Stimulated activated CD4-positive, alpha-beta T cell treated with anti-CD3 and anti-CD28 coated beads, Interleukin-1b, Interleukin-23, amount 100 ng/mL, for 48 hours (primary cell): Measurements from ENCODE around the gene MUC13.
"Not testable (repeated sequence)": the region's sequence is repeated elsewhere in the genome, so short reads cannot be mapped to it uniquely, and the experiment has no call there.

Source experiments
- DNase-seq: peaks from one replicate; pipeline ENCODE4 v3.0.0-alpha.2; 2020

MUC13 gene

GRCh38 chr3:124934577-124934976 is at the start of gene MUC13:
TSS of gene MUC13 (minus strand) at chr3:124934751. CDS start at chr3:124934712, 39 bp downstream.
- DNase-seq: no peak

DNA sequence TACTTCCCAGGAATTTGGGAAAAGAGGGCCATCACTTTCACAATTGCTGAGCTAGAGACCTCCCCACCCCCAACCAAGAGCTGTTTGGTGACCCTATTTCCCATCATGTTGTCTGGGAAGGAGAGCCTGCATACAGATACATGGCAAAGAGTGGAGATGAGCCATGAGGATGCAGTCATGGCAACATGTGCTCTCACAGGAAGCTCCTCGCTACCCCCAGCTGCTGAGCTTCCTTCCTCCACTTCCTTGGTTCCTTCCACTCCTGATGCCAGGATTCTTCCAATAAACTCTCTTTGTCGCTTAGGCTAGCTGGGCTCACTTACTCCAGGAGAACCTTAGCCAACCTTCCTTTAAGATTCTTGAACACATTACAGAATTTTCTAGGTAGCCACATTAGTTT is 48.3 kb upstream of the MUC13 start:
- no peak for DNase-seq

GRCh38 chr3:124981472-124981871 is 46.9 kb upstream of the MUC13 start:
- no peak for DNase-seq

GRCh38 chr3:124978627-124979026 is 44.1 kb upstream of the MUC13 start:
- no peak for DNase-seq

GRCh38 chr3:124976383-124976782 is 41.8 kb upstream of the MUC13 start:
- no peak for DNase-seq

- DNase-seq: no peak
Observed at GRCh38 chr3:124974691-124975090, 40.1 kb upstream of the MUC13 start.

DNA sequence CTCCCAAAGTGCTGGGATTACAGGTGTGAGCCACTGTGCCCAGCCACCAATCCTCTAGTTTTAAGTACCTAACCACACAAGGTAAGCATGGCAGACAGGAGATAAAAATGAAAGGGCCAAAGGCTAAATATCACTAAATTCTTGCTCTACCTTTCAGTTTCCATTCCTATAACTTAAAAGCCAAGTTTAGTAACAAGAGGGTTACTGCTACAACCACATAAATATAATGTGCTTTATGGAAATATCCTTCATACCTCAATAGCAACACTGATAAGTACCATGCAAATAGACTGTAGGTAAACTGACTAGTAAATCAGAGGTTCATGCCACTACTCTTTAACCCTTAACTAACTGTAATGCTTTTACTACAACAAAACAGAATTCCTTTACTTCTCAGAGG is 38.7 kb upstream of the MUC13 start:
- no peak for DNase-seq

DNA sequence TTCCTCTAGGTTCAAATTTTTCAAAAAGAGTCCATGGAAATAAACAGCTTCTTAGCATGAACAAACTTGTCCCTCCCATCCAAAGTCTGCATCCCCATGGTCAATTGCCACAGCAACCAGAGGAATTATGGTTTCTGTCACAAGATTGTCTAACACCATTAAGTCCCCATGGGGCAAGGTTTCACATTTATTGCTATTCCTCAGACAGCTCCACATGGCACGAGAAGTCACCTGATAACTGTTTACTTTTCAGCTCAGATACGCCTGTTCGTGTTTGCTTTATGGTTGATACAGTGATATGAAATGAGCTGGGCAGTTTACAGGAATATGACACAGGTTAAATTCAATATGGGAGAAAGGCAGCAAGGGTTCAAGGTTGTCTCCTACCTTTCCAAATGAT is 37.9 kb upstream of the MUC13 start:
- DNase-seq: no peak

DNA sequence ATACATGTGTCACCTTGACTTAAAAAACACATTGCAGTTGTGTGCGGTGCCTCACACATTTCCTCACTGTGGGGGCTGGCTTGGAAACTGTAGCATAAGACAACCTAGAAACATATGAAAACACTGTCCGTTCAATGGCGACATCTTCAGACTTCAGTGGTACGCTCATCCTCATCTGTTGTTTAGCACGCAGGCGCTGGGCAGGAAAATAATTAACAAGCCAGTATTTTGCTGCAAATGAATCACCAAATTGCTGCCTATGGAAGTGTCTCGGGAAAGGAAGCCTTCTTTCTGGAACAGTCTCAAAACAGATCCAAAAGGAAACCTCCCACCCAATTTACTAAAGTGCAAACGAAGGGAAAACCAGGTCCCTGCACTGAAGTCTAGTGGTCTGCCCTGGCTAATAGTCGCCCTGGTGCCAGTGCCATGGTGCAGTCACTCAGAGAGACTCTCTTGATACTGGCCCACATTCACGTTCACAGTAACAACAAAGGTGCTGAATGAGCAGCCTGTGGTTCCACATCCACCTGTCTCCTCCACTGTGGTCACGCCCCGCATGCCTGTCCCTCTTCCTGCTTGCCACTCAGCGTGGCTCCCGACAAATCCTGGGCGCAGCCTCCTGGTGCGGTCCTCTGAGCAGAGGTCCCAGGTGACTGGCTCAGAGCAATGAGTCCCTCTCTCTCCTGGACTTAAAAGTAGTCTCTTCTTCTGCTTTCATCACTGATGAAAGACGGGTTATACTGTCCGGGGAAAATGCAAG is 35.6 kb upstream of the MUC13 start:
- no peak for DNase-seq

DNA sequence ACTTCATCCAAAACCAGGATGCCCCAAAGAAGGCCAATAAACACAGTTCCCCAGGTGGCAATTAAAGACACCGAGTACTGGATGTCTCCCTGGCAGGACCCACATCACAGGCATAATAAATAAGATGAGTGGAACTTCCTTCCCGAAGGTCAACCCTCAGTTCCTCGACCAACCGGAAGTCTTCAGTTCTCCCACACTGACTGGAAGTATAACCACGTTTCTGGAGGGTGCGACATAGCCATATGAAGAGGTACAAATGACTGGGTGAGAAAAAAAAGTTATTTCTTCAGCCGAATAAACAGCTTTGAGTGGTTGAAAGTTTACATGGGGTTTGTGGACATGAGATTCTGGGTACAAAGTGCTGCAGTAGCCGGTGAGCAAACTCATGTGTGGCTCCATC is 34.6 kb upstream of the MUC13 start:
- DNase-seq: no peak

GRCh38 chr3:124967964-124968363 is 33.4 kb upstream of the MUC13 start:
- no peak for DNase-seq

DNA sequence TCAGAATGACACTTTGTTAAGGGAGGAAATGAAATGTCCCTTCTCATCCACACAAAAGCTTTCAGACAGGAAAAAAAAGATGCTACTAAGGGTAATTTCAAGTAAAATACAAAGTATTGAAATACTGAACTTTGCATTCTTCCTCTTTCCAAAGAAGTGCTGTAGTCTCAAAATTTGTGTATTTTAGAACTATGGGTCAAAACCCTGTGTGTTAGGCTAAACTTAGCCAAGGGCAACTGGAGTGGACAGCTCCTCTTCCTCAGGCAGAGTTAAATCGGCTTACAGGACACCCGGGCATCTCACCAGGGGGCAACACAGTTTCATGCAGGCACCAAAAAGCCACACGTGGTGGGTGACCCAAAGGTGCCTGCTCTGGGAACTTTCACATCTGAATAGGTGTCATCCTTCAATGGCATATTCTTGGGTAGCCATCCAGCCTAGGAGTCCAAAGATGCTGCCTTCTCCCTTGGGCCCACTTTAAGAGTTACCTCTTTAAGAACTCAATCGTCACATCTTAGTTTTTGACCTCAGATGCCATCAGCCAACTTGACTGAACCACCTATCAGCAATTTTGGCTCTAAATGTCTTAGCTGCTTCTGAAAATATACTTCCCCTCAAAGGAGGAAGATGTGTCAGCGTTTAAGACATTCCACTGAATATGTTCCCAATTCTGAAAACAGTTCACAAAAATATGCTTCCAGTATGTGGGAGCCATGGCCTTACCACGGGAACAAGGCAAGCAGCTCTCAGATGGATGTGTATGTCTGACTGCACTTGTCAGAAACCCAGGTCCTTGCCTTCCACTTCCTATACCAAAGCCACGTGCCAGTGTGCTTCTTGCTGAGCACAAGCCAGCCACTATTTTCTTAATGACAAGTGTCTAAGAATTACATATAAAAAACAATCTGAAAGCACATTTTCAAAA is 32.2 kb upstream of the MUC13 start:
- DNase-seq: no peak

GRCh38 chr3:124965413-124965812 is 30.9 kb upstream of the MUC13 start:
- DNase-seq: no peak

DNA sequence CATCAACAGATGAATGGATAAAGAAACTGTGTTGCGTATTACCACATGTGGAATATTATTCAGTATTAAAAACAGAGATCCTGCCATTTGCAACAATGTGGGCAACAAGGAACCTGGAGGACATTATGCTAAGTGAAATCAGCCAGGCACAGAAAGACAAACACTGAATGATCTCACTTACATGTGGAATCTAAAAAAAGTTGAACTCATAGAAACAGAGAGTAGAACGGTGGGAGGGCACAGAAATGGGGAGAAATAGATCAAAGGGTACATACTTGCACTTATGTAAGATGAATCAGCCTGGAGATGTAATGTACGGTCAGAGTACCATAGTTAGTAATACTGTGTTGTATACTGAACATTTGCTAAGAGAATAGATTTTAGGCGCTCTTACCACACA is 29.8 kb upstream of the MUC13 start:
- no peak for DNase-seq

DNA sequence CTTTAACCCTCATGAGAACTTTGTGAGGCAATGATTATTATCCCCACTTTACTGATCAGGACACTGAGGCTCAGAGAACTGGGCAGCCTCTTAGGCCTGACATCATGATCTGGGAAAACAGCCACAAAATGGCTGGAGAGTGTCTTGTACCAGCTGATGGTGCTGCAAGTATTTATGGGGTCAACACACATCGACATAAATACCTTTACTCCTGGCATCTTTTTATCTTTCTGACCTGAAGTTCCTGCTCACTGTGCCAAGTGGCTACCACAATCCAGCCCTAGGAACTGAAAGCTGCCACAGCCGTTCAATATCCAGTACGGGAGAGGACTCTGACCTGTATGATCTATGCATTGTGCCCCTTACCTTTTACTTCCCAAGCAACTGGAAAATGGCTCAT is 29.2 kb upstream of the MUC13 start:
- no peak for DNase-seq

DNA sequence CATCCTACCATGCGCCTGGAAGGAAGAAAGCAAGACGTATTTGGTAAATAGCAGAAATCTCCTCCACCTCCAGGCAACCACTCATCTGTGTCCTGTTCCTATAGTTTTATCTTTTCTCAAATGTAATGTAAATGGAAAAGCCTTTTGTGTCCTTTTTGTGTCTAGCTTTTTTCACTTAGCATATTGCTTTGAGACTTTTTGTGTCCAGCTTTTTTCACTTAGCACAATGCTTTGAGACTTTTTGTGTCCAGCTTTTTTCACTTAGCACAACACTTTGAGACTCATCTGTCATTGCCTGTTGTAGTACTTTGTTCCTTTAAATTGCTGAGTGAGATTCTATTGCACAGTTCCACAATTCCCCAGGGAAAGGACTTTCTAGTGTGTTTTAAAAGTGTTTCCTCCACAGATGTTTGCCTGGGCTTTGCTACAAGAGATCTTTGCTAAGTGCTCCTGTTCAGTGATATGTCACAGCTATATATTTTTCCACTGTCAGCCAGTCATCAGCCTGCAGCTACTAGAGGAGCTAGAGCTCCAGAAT is 27.9 kb upstream of the MUC13 start:
- DNase-seq: no peak

DNA sequence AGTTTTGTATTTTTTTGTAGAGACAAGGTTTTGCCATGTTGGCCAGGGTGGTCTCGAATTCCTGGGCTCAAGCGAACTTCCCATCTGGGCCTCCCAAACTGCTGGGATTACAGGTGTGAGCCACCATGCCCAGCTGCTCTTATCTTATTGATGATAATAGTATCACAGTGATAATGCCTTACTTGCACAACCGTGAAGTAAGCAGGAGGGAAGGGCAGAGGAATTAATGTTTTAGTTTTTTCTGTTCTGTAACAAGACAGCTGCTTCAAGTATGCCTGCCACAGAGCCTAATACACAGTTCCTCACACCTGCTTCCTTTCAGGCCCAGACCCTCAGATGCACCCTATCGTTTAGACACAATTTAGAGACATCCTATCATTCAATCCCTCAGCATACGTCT is 26.1 kb upstream of the MUC13 start:
- DNase-seq: no peak

DNA sequence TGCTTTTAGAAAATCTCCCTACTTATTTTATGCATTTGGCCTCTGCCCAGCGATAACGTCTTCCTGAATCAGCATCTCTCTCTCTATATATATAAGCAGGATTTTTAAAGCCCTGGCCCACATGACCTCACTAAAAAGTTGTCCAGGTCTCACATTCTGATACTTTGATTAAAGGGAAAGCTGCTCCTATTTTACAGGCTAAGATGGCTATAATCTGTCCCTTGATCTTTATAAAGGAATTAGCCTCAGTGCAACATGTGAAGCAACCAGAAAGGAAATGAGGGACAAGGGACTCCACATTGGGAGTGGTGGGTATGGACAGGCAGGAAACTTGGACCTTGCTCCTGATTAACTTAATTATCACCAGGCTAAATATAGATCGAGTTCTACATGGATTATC is 25.6 kb upstream of the MUC13 start:
- no peak for DNase-seq

GRCh38 chr3:124957951-124958350 is 23.4 kb upstream of the MUC13 start:
- DNase-seq: not testable (repeated sequence)

DNA sequence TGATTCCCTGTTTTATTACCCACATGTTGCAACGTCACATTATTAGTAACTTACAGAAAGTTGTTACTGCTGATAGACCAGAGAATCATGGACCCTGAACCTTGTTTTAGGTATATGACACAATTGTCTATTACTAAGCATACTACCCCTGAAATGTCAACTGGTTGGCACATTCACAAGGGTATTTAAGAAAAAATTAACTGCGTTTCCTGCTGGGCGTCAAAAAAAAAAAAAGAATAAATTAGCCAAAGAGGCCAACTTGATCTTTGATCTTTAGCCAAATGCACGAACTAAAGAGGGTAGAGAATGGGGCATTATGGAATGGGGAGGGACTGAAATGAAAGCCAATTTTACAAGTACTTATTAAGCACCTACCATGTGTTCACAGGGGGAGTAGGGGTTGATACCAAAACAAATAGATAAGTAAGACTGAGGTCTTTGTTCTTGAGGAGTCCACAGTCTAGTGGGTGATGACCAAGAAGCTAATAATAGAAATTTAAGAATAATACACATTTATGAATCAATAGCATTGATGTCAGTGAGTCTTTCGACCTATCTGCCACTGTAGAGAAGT is 17.8 kb upstream of the MUC13 start:
- no peak for DNase-seq

GRCh38 chr3:124951511-124952281 is 17.1 kb upstream of the MUC13 start:
- no peak for DNase-seq

- no peak for DNase-seq
Observed at GRCh38 chr3:124950026-124950425, 15.5 kb upstream of the MUC13 start.

GRCh38 chr3:124942613-124943012 is 8.1 kb upstream of the MUC13 start:
- DNase-seq: no peak
